Endodermal cell (in vitro differentiated cells): Measurements from ENCODE around the gene RSKR. TPM values are rescaled to one million over a fixed set of nuclear protein-coding genes. Genes with fewer than 3 reads are reported as not detected.
A peak's percentile ranks its signal among the peaks of the same experiment; 100 is the strongest.

Source experiments
- DNase-seq: peaks from one replicate; pipeline ENCODE4 v3.0.0-alpha.2; 2017
- H3K27ac ChIP-seq: 2 replicates; pipeline ENCODE4 v1.5.1; 2013; ENCODE audit warnings: mild to moderate bottlenecking, low read depth, low read length, moderate library complexity
- H3K27me3 ChIP-seq: 2 replicates; pipeline ENCODE4 v1.6.1; 2013; ENCODE audit warnings: mild to moderate bottlenecking, low read length, moderate library complexity; ENCODE audit not compliant: insufficient read depth, control insufficient read depth, poor library complexity, severe bottlenecking
- H3K36me3 ChIP-seq: 2 replicates; pipeline ENCODE4 v1.7.0; 2013; ENCODE audit warnings: mild to moderate bottlenecking, low read length, moderate library complexity; ENCODE audit not compliant: control insufficient read depth, insufficient read depth
- H3K4me1 ChIP-seq: one replicate; pipeline ENCODE4 v1.7.0; 2013; ENCODE audit warnings: low read length; ENCODE audit not compliant: control insufficient read depth, insufficient read depth
- H3K4me3 ChIP-seq: 2 replicates; pipeline ENCODE4 v1.5.1; 2013; ENCODE audit warnings: mild to moderate bottlenecking, low read length, moderate library complexity
- H3K9ac ChIP-seq: 2 replicates; pipeline ENCODE4 v1.6.1; 2013; ENCODE audit warnings: mild to moderate bottlenecking, low read length, moderate library complexity; ENCODE audit not compliant: poor library complexity, severe bottlenecking; ENCODE audit errors: extremely low read depth
- H3K9me3 ChIP-seq: 2 replicates; pipeline ENCODE4 v1.6.1; 2013; ENCODE audit warnings: mild to moderate bottlenecking, low read length, moderate library complexity; ENCODE audit not compliant: control insufficient read depth
- H3K27ac Mint-ChIP-seq: 2 replicates; pipeline ENCODE4 v1.8.0; 2020; ENCODE audit warnings: mixed read lengths
- H3K27me3 Mint-ChIP-seq: 2 replicates; pipeline ENCODE4 v1.8.0; 2021; ENCODE audit warnings: mild to moderate bottlenecking, mixed read lengths; ENCODE audit not compliant: insufficient read depth
- H3K36me3 Mint-ChIP-seq: 2 replicates; pipeline ENCODE4 v1.8.0; 2020; ENCODE audit warnings: low read depth, mixed read lengths
- H3K4me1 Mint-ChIP-seq: 2 replicates; pipeline ENCODE4 v1.8.0; 2020; ENCODE audit warnings: mixed read lengths
- H3K4me3 Mint-ChIP-seq: 2 replicates; pipeline ENCODE4 v1.8.0; 2020; ENCODE audit warnings: mild to moderate bottlenecking, moderate library complexity, mixed read lengths
- H3K9me3 Mint-ChIP-seq: 2 replicates; pipeline ENCODE4 v1.8.0; 2020; ENCODE audit warnings: mild to moderate bottlenecking, mixed read lengths
- WGBS, 2 experiments: methylation state at CpG; one replicate each; pipeline versions ENCODE4 v1.1.5 to v1.1.7; 2013; ENCODE audit warnings: missing lambda C conversion rate in 2 of 2, mixed read lengths in 1 of 2; ENCODE audit not compliant: insufficient coverage in 1 of 2, insufficient read length in 1 of 2; 5-methylcytosine and 5-hydroxymethylcytosine counted together
- total RNA-seq, 2 donors: library from RNA; stranded (reverse); fragmentation: NEBNext Ultra II Directional in 1 of 2; extraction: Animal tissue kit (Norgen Biotek cat#: 25700) in 1 of 2; gene quantifications; 2 replicates in 1 of 2; 3 replicates in 1 of 2; pipeline ENCODE4 v1.2.1, GENCODE V29; 2021
- TF ChIP-seq, protein P1 (sequence below): fragments of 200-600 bp; sonication (generic); conservative IDR thresholded peaks from 2 replicates; pipeline ENCODE4 v1.5.0; 2021; ENCODE audit warnings: antibody characterized with exemption, mild to moderate bottlenecking

The RSKR gene
- total RNA-seq, 2 donors from 2014 or later, result 25.5 to 27.6 TPM

- TF ChIP-seq, protein P1, sequence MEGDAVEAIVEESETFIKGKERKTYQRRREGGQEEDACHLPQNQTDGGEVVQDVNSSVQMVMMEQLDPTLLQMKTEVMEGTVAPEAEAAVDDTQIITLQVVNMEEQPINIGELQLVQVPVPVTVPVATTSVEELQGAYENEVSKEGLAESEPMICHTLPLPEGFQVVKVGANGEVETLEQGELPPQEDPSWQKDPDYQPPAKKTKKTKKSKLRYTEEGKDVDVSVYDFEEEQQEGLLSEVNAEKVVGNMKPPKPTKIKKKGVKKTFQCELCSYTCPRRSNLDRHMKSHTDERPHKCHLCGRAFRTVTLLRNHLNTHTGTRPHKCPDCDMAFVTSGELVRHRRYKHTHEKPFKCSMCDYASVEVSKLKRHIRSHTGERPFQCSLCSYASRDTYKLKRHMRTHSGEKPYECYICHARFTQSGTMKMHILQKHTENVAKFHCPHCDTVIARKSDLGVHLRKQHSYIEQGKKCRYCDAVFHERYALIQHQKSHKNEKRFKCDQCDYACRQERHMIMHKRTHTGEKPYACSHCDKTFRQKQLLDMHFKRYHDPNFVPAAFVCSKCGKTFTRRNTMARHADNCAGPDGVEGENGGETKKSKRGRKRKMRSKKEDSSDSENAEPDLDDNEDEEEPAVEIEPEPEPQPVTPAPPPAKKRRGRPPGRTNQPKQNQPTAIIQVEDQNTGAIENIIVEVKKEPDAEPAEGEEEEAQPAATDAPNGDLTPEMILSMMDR, result no peak
- H3K4me3 ChIP-seq, result peak overlapping the region; percentile 74
- H3K36me3 ChIP-seq, result peaks cover 53% of the 10 kb centered on the region
- Mint-ChIP-seq H3K27me3 (peaks cover 2% of the 10 kb centered on the region), H3K4me1 (peaks cover 2% of the 10 kb centered on the region), H3K36me3 (peaks cover 56% of the 10 kb centered on the region), H3K4me3 (no peak overlapping the region), H3K27ac (no peak overlapping the region), H3K9me3 (peaks cover 48% of the 10 kb centered on the region)
- peaks cover 58% of the 10 kb centered on the region for H3K9me3 ChIP-seq
- H3K4me1 ChIP-seq, result no peaks in the 10 kb centered on the region
- H3K27ac ChIP-seq, result no peak overlapping the region
- DNase-seq, result no peak
- no peaks in the 10 kb centered on the region for H3K27me3 ChIP-seq
- WGBS, 2 experiments, result 87 to 97% methylated on average over 5 of the region's 5 CpGs
- no peak overlapping the region for H3K9ac ChIP-seq
These were observed 43.8 kb upstream of the RSKR start for GRCh38 chr17:28657756-28658155.

DNA sequence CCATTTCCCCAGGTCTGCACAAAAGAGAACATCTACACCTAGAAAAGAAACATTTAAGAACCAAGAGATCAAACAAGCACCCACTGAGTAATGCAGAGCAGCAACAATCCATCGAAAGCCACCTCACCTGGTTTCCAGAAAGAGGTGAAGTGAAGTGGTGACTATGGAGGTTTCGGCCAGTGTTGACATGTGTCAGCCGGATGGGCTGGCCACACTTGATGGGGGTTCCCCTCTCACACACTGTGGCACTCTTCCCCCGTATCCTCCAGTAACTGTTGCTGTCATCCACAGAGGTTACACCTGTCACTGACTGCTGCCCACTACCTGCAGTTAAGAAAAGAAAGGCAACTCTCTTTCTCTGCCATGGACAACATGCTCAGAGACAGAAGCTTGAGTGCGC is 41.2 kb upstream of the RSKR start:
- Mint-ChIP-seq H3K36me3 (peaks cover 53% of the 10 kb centered on the region), H3K27me3 (peaks cover 2% of the 10 kb centered on the region), H3K27ac (no peak overlapping the region), H3K9me3 (peaks cover 32% of the 10 kb centered on the region), H3K4me3 (no peak overlapping the region), H3K4me1 (no peaks in the 10 kb centered on the region)
- TF ChIP-seq, protein P1, result no peak
- Histone ChIP-seq H3K27me3 (no peaks in the 10 kb centered on the region), H3K9ac (no peak overlapping the region), H3K4me1 (no peaks in the 10 kb centered on the region), H3K27ac (no peak overlapping the region), H3K9me3 (peaks cover 47% of the 10 kb centered on the region), H3K4me3 (no peak overlapping the region), H3K36me3 (peaks cover 67% of the 10 kb centered on the region)
- WGBS, 2 experiments, result 96 to 100% methylated on average over 1 to 5 of the region's 5 CpGs
- DNase-seq, result no peak

- Histone ChIP-seq H3K9ac (no peak overlapping the region), H3K4me3 (no peak overlapping the region), H3K27ac (no peak overlapping the region), H3K9me3 (no peaks in the 10 kb centered on the region), H3K4me1 (peaks cover 4% of the 10 kb centered on the region), H3K27me3 (no peaks in the 10 kb centered on the region), H3K36me3 (peaks cover 41% of the 10 kb centered on the region)
- H3K4me1 Mint-ChIP-seq, result peaks cover 16% of the 10 kb centered on the region
- H3K4me3 Mint-ChIP-seq, result no peak overlapping the region
- H3K27me3 Mint-ChIP-seq, result no peaks in the 10 kb centered on the region
- TF ChIP-seq, protein P1, result no peak
- peaks cover 37% of the 10 kb centered on the region for H3K36me3 Mint-ChIP-seq
- DNase-seq, result no peak
- H3K27ac Mint-ChIP-seq, result no peak overlapping the region
- no peaks in the 10 kb centered on the region for H3K9me3 Mint-ChIP-seq
- 96 to 100% methylated on average over 2 of the region's 2 CpGs for WGBS, 2 experiments
These were observed 34.7 kb upstream of the RSKR start for GRCh38 chr17:28648698-28649097.
